ENCODE measurements around the gene GAS5.
"Not testable (repeated sequence)": the region's sequence is repeated elsewhere in the genome, so short reads cannot be mapped to it uniquely, and the experiment has no call there.

GAS5 gene

GRCh38 chr1:173868266-173869020, 654 bp upstream of the GAS5 start, which contains the start of gene ZBTB37:
ZBTB37 (plus strand) TSS chr1:173868380; CDS start chr1:173870226, 1,846 bp downstream.
- peak; percentile 96 for DNase-seq

GRCh38 chr1:173867141-173867752, 542 bp downstream of the GAS5 start:
- no peak for DNase-seq

GRCh38 chr1:173866413-173867115, 1.2 kb downstream of the GAS5 start:
- no peak for DNase-seq

- DNase-seq = no peak
These were observed 2.2 kb downstream of the GAS5 start for GRCh38 chr1:173865468-173866164.

GRCh38 chr1:173864179-173864867, 3.5 kb downstream of the GAS5 start:
- no peak for DNase-seq

GRCh38 chr1:173863224-173864161, 4.3 kb downstream of the GAS5 start:
- no peak for DNase-seq

- peak; percentile 36 for DNase-seq
These were observed 5.0 kb downstream of the GAS5 start for GRCh38 chr1:173862769-173863223.

GRCh38 chr1:173862146-173862768, 5.5 kb downstream of the GAS5 start:
- peak; percentile 68 for DNase-seq

- DNase-seq = peak; percentile 69
These were observed 6.1 kb downstream of the GAS5 start for GRCh38 chr1:173861731-173862145.

- DNase-seq = no peak
These were observed 7.7 kb downstream of the GAS5 start for GRCh38 chr1:173860065-173860464.

- not testable (repeated sequence) for DNase-seq
These were observed 8.2 kb downstream of the GAS5 start for GRCh38 chr1:173859547-173859946.

- no peak for DNase-seq
These were observed 10.3 kb downstream of the GAS5 start for GRCh38 chr1:173857363-173857917.

GRCh38 chr1:173856903-173857302, 10.9 kb downstream of the GAS5 start:
- no peak for DNase-seq

- DNase-seq = no peak
These were observed 11.8 kb downstream of the GAS5 start for GRCh38 chr1:173856014-173856413.

- DNase-seq = no peak
These were observed 14.7 kb downstream of the GAS5 start for GRCh38 chr1:173853074-173853473.

GRCh38 chr1:173852105-173852504, 15.7 kb downstream of the GAS5 start:
- DNase-seq = no peak

- DNase-seq = no peak
These were observed 35.0 kb downstream of the GAS5 start for GRCh38 chr1:173832748-173833147.

GRCh38 chr1:173827611-173828010, 40.2 kb downstream of the GAS5 start:
- no peak for DNase-seq

- peak; percentile 91 for DNase-seq
These were observed 43.3 kb downstream of the GAS5 start, which contains the start of the genes CENPL and DARS2 for GRCh38 chr1:173824315-173825081. CENPL (minus strand) TSS chr1:173824883; CDS start chr1:173811299, 13,584 bp downstream. DARS2 (plus strand) TSS chr1:173824673; CDS start chr1:173825230, 557 bp downstream.
